ENCODE data around the gene TWNK. TPM values are rescaled to one million over a fixed set of nuclear protein-coding genes. Genes with fewer than 3 reads are reported as not detected.

TWNK gene
- total and polyA plus RNA-seq, 8 donors = 2.3 to 30.8 (median 4.8) TPM; not detected in 1

GRCh38 chr10:100963826-100964225 lies 23.5 kb upstream of the TWNK start:
- H3K27ac ChIP-seq = no peak overlapping the region
- H3K4me1 ChIP-seq = peaks cover 4 to 8% (median 7%) of the 10 kb centered on the region in 4 donors
- no peak for DNase-seq
- H3K9me3 ChIP-seq = no peaks in the 10 kb centered on the region
- 90 to 100% (median 96%) methylated on average over 1 of the region's 1 CpG for WGBS, 5 donors
- no peak overlapping the region for H3K4me3 ChIP-seq
- TF ChIP-seq CTCF (IDR thresholded peaks at IDR 0.05) = no peak
- no peak for TF ChIP-seq POLR2A (IDR thresholded peaks at IDR 0.05)
- TF ChIP-seq EP300 (IDR thresholded peaks at IDR 0.05) = no peak
- TF ChIP-seq POLR2AphosphoS5 (IDR thresholded peaks at IDR 0.05) = no peak
- intact Hi-C loops (cut with DNase I; ENCODE audit: low total_unique reads) = no loop called here
- H3K36me3 ChIP-seq = peaks cover 7 to 72% (median 63%) of the 10 kb centered on the region in 4 donors
- no peaks in the 10 kb centered on the region for H3K27me3 ChIP-seq

GRCh38 chr10:100965820-100966219 lies 21.5 kb upstream of the TWNK start:
- Histone ChIP-seq H3K4me3 (no peak overlapping the region), H3K4me1 (peaks cover 12 to 28% (median 26%) of the 10 kb centered on the region in 4 donors), H3K27ac (no peak overlapping the region), H3K9me3 (no peaks in the 10 kb centered on the region), H3K36me3 (peaks cover 7 to 56% (median 45%) of the 10 kb centered on the region in 4 donors), H3K27me3 (peaks cover 0 to 8% (median 0%) of the 10 kb centered on the region in 3 donors)
- TF ChIP-seq EP300 (IDR thresholded peaks at IDR 0.05) (no peak), POLR2AphosphoS5 (IDR thresholded peaks at IDR 0.05) (no peak), POLR2A (IDR thresholded peaks at IDR 0.05) (no peak), CTCF (IDR thresholded peaks at IDR 0.05) (no peak)
- DNase-seq = no peak
- 72 to 89% (median 74%) methylated on average over 5 of the region's 5 CpGs for WGBS, 5 donors
- intact Hi-C loops (cut with DNase I; ENCODE audit: low total_unique reads) = no loop called here

- TF ChIP-seq POLR2AphosphoS5 (IDR thresholded peaks at IDR 0.05) (no peak), EP300 (IDR thresholded peaks at IDR 0.05) (no peak), POLR2A (IDR thresholded peaks at IDR 0.05) (no peak), CTCF (IDR thresholded peaks at IDR 0.05) (no peak)
- Histone ChIP-seq H3K27ac (no peak overlapping the region), H3K4me3 (no peak overlapping the region), H3K36me3 (peaks cover 6 to 47% (median 35%) of the 10 kb centered on the region in 4 donors), H3K27me3 (peaks cover 0 to 8% (median 0%) of the 10 kb centered on the region in 3 donors), H3K4me1 (peaks cover 22 to 37% (median 36%) of the 10 kb centered on the region in 4 donors), H3K9me3 (no peaks in the 10 kb centered on the region)
- intact Hi-C loops (cut with DNase I; ENCODE audit: low total_unique reads) = no loop called here
- no peak for DNase-seq
- WGBS, 5 donors = 61 to 74% (median 68%) methylated on average over 2 of the region's 2 CpGs
Measured at GRCh38 chr10:100966887-100967286, 20.5 kb upstream of the TWNK start.

GRCh38 chr10:100967332-100967731 lies 20.0 kb upstream of the TWNK start:
- WGBS, 5 donors = 68 to 86% (median 83%) methylated on average over 2 of the region's 2 CpGs
- H3K4me1 ChIP-seq = peaks cover 24 to 41% (median 40%) of the 10 kb centered on the region in 4 donors
- peaks cover 0 to 8% (median 0%) of the 10 kb centered on the region in 3 donors for H3K27me3 ChIP-seq
- H3K36me3 ChIP-seq = peaks cover 2 to 43% (median 30%) of the 10 kb centered on the region in 4 donors
- no peak for DNase-seq
- intact Hi-C loops (cut with DNase I; ENCODE audit: low total_unique reads) = no loop called here
- no peak overlapping the region for H3K4me3 ChIP-seq
- no peak for TF ChIP-seq EP300 (IDR thresholded peaks at IDR 0.05)
- TF ChIP-seq POLR2A (IDR thresholded peaks at IDR 0.05) = no peak
- no peak for TF ChIP-seq POLR2AphosphoS5 (IDR thresholded peaks at IDR 0.05)
- TF ChIP-seq CTCF (IDR thresholded peaks at IDR 0.05) = no peak
- H3K9me3 ChIP-seq = no peaks in the 10 kb centered on the region
- H3K27ac ChIP-seq = no peak overlapping the region

Measured in stomach (tissue), 9 donors.